COR-L47 (cell line): ENCODE measurements around the gene PI4K2A.
A peak's percentile ranks its signal among the peaks of the same experiment; 100 is the strongest.
"Not testable (repeated sequence)": the region's sequence is repeated elsewhere in the genome, so short reads cannot be mapped to it uniquely, and the experiment has no call there.

Source experiments
- DNase-seq: peaks from one replicate; lab custom pipeline; 2025; lab: John Stamatoyannopoulos, UW

Gene PI4K2A

GRCh38 chr10:97632949-97633884, 7.3 kb upstream of the PI4K2A start, which contains the start of gene MORN4:
TSS of gene MORN4 (minus strand) at chr10:97633500. CDS start at chr10:97619653, 13,847 bp downstream.
- DNase-seq, result peak; percentile 81

DNA sequence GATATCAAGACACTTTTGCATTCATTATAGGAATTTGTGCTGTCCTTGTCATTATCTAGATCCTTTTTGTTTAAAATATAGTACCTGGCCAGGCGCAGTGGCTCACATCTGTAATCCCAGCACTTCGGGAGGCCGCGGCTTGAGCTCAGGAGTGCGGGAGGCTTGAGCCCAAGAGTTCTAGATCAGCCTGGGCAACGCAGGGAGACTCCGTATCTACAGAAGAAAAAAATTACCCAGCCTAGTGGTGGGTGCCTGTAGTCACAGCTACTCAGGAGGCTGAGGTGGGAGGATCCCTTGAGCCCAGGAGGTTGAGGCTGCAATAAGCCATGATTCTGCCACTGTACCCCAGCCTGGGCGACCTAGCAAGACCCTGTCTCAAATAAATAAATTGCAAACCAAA, 6.5 kb upstream of the PI4K2A start:
- DNase-seq, result no peak

GRCh38 chr10:97635577-97635976, 4.9 kb upstream of the PI4K2A start:
- DNase-seq, result no peak

DNA sequence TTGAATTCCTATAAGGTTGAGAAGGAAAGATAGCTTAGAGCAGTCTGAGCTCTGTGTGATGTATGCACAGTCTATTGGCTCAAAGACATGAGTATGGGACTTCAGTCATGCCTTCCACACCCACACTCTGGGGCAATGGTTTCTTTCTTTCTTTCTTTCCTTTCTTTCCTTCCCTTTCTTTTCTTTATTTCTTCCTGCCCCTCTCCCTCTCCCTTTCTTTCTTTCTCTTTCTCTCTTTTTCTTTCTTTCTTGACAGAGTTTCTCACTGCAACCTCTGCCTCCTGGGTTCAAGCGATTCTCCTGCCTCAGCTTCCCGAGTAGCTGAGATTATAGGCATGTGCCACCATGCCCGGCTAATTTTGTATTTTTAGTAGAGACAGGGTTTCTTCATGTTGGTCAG, 1.4 kb upstream of the PI4K2A start:
- not testable (repeated sequence) for DNase-seq

GRCh38 chr10:97640868-97641811, 669 bp downstream of the PI4K2A start:
- no peak for DNase-seq

GRCh38 chr10:97642471-97643159, 2.1 kb downstream of the PI4K2A start:
- DNase-seq, result not testable (repeated sequence)

DNA sequence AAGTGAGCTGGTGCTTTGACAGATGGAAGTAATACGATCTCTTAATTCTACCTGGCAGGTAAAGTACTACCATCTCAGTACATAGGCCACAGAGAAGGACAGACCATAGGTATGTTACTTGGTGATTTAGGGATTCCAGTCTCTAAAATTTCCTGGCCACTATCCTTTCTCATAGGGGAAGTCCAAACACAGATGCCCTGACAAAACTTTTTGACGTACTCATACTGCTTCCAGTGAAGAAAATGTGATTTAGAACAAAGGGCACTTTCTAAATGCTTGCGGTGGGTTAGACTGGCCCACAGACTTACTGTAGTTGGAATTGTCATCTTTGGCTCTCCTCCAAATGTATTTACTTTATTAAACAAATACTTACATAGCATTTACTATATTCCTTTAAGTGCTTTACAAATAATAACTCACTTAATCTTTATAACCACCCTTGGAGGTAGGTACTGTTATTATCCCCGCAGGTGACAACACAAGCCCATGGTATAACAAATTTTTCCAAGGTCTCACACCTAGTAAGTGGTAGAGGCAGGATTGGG, 3.0 kb downstream of the PI4K2A start:
- no peak for DNase-seq

DNA sequence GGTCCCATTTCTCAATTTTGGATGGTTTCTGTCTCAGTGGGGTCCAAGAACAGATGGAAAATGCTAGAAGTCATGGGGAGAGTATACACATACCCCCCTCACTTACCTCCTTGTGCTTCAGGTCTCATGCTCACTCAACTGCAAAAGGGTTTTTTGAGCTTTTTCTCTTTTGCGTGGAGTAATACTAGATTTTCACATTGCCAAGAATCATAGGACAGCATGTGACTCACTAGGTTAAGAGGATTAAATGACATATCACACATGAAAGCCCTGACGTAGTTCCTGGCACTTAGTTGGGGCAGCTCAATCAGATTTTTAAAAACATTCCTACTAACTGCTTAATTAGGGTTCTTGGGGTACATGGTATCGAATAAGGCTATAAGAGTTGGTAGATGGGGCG, 4.5 kb downstream of the PI4K2A start:
- no peak for DNase-seq

GRCh38 chr10:97647556-97647955, 7.1 kb downstream of the PI4K2A start:
- DNase-seq, result no peak

DNA sequence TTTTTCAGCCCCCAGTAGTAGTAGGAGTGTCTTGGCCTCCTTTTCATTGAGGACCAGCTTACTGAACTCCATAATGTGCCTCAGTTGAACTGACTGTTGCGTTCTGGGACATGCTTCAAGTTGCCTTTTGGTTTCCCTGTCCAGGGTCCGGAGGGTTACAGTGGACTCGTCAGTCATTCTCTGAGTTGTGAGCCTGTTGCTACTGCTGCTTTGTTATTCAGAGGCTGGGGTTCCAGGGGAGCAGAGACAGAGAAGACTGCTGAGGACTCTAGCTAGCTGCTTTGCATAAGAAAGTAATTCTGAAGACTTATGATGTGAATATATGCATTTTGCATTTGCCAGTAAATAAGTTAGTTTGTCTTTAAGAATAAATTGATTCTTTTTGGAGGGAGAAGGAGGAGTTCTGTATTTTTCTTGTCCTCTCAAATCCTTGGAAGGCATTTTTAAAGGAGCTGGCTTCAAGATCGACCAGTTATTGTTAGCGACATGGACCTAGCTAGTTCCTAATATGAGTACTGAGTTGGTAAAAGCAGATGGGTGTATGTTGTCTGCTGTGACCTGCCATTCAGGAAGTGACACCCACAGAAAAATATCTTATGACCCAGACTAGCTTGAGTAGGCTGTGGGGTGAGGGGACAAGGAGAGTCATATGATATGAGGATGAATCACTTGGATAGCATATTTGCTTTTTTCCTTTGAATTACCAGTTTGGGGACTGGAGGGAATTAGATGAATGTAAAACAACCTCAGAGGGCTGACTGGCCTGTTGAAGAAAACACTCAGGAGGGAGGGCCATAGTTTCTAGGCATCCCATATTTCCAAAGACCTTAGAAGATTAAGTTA, 8.3 kb downstream of the PI4K2A start:
- no peak for DNase-seq

DNA sequence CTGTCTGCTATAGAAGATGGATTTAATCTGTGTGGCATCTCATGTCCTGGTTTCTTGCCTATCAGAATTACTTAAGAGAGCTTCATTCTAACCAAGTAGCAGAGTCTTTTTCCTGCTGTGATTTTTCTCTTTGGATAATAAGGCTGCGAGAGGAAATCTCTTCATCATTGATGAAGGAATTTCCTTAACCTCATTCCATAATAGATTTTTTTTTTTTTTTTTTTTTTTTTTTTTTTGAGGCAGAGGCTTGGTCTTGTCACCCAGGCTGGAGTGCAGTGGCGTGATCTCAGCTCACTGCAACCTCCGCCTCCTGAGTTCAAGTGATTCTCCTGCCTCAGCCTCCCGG, 8.9 kb downstream of the PI4K2A start:
- DNase-seq, result not testable (repeated sequence)

GRCh38 chr10:97650726-97651125, 10.3 kb downstream of the PI4K2A start:
- DNase-seq, result no peak

DNA sequence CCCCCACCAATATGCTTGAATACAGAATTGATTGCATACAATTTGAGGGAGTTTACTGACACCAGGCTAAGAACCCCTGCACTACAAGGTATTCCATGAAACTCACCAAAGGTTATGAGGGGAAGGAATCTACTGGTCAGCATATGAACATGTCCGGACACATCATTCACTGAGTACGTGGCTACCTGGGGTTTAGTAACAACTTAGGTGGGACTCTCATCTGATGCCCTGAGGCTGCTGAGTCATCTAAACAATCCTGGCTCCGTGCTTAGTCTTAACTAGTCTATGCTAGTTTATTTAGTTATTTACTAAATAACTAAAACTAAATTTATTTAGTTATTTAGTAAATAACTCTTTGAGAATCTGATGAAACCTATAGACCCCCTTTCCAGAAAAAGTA, 11.3 kb downstream of the PI4K2A start:
- DNase-seq, result no peak

GRCh38 chr10:97656777-97657176, 16.3 kb downstream of the PI4K2A start:
- DNase-seq, result no peak

- no peak for DNase-seq
Observed at GRCh38 chr10:97659589-97659988, 19.1 kb downstream of the PI4K2A start.

- no peak for DNase-seq
Observed at GRCh38 chr10:97664282-97664850, 23.9 kb downstream of the PI4K2A start.

GRCh38 chr10:97666992-97667391, 26.5 kb downstream of the PI4K2A start:
- no peak for DNase-seq

DNA sequence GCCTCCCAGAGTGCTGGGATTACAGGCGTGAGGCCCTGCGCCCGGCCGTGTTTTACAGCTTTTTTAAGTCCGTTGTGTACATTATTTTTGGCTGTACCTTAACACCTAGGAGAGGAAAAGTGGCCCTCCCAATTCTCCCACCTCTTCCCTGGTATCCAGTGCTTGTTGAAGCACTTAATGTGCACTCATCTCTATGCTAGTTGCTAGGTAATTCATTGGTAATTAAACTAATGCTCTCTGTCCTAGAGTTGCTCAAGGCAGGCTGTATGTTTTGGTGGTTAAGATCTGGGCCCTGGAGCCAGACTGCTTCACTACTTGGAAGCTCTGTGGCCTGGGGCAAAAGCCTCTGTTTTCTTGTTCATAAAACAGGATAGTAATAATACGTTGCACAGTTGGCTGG, 27.0 kb downstream of the PI4K2A start:
- DNase-seq, result no peak

GRCh38 chr10:97669571-97669970, 29.1 kb downstream of the PI4K2A start:
- no peak for DNase-seq

DNA sequence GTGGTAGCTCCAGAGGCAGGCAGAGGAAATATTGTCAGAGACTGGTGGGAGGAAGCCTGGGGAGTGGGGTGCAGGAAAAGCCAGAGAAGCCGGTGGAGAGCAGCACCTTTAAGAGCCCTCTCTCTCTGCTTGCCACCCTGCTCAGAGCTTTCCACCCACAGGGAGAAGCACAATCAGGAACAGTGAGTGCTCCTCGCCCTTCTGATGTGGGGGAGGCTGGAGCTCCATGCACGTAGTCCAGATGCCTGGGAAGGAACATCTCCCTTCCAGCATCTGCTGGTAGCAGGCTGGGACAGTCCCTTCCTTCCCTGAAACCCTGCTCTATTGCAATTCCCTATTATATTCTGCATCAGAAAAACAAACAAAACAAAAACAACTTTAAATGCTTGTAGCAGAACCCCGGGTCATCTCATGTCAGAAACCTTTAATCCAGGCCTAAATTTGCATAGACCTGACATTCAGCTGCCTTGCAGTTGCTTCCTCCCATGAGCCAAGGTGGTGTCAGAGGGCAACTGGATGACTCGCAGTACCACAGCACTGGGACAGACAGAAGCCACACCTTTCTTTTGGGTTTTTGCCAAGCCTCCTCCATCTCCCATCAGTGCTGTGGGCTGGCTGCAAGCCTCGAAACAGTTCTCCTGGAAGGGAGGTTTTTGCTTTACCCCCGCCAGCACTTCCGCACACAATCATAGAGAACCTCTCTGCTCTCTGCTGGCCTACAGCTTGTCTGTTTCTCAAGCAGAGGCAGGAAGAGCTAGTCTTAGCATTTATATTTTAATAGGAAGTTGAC, 33.5 kb downstream of the PI4K2A start:
- DNase-seq, result no peak
